Measurements from ENCODE around the gene ABCC11. TPM values are rescaled to one million over a fixed set of nuclear protein-coding genes. Genes with fewer than 3 reads are reported as not detected.

ABCC11 gene
- total RNA-seq, 1 donor from 2014 or later: not detected

DNA sequence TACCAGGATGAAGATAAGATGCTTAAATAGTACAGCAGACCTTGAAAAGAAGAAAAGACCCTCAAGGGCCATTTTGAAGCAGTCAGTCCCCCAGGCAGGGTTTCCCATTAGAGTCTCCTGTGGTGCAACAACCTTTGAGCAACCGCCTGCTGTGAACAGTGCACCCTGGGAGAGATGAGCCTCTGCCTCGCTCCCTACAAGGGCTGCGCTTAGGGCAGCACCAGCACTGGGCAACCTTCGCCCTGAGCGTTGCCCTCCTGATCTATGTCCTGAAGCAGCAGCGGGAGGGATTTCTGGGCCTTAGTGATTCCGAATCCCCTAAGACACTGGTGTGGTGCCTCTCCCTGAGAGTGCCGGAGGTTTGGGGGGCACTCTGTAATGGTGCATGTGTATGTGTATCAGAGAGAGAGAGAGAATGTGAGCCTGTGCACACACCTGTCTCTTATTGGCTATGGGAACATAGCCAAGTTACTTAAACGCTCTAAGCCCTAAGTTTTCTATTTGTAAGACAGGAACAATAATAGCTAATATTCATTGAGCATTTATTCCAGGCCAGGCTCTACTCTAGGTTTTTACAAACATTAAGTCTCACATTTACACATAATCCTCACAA lies 66.4 kb downstream of the ABCC11 start:
- H3F3A ChIP-seq (ENCODE audit: low read depth): no peaks in the 10 kb centered on the region
- Mint-ChIP-seq H3K27me3 (ENCODE audit: insufficient read depth, low read depth) (peaks cover 9% of the 10 kb centered on the region), H3K27ac (no peak overlapping the region), H3K9me3 (no peaks in the 10 kb centered on the region), H3K4me3 (no peak overlapping the region), H3K4me1 (peaks cover 5% of the 10 kb centered on the region), H3K36me3 (no peaks in the 10 kb centered on the region)
- H3K9me3 ChIP-seq (ENCODE audit: low read depth): no peaks in the 10 kb centered on the region
- H3K36me3 ChIP-seq: no peaks in the 10 kb centered on the region
- H3K27ac ChIP-seq: no peak overlapping the region
- H3K9ac ChIP-seq: no peak overlapping the region
- H3K4me3 ChIP-seq: no peak overlapping the region
- no peak for DNase-seq (ENCODE audit: low spot score)
- TF ChIP-seq CTCF (IDR thresholded peaks at IDR 0.05) (no peak), EZH2phosphoT487 (IDR thresholded peaks at IDR 0.05) (no peak), EZH2 (IDR thresholded peaks at IDR 0.05) (no peak)
- no peak overlapping the region for H2AFZ ChIP-seq (replicated peaks)
- H4K20me1 ChIP-seq (ENCODE audit: low read depth): no peaks in the 10 kb centered on the region
- H3K79me2 ChIP-seq (ENCODE audit: low read depth): no peaks in the 10 kb centered on the region
- no peaks in the 10 kb centered on the region for H3K27me3 ChIP-seq
- H3K4me1 ChIP-seq: no peaks in the 10 kb centered on the region
- H3K4me2 ChIP-seq: no peak overlapping the region

DNA sequence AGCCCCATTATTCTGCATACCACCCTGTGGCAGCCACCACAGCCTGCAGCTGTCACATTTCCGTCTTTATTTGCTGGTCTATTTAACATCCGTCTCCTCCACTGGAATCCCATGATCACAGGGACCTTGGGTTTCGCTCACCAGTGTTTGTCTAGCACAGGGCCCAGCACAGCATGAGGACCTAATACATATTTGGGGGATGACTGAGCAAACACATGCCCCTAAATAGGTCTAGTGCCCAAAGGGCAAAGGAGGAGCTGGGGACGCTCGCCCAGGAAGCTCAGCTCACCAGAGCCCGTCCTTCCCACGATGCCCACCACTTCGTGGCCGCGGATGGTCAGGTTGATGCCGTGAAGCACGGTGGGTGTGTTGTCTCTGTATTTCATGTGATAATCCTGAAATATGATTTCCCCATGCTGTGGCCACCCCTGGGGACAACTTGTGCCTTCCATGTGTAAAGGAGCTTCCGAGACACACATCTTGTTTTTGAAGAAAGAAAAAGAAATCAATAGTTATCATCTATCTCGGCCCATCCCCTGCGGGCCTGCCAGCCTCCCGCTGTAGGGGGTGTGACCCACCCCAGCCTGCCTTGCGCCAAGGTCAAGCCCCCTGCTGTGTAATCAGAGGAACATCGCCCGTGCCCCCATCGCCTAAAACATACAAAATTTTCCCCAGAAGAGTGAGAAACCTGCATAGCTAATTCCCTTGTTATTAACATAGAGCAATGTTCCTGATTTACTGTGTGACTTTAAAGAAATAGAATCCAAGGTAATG lies 70.5 kb downstream of the ABCC11 start:
- Mint-ChIP-seq H3K9me3 (no peaks in the 10 kb centered on the region), H3K4me1 (peaks cover 12% of the 10 kb centered on the region), H3K36me3 (no peaks in the 10 kb centered on the region), H3K4me3 (no peak overlapping the region), H3K27ac (no peak overlapping the region), H3K27me3 (ENCODE audit: insufficient read depth, low read depth) (peaks cover 6% of the 10 kb centered on the region)
- Histone ChIP-seq H3K36me3 (no peaks in the 10 kb centered on the region), H3K4me1 (no peaks in the 10 kb centered on the region), H4K20me1 (ENCODE audit: low read depth) (no peaks in the 10 kb centered on the region), H3K4me2 (no peak overlapping the region), H3K9ac (no peak overlapping the region), H3K27me3 (no peaks in the 10 kb centered on the region), H3F3A (ENCODE audit: low read depth) (no peaks in the 10 kb centered on the region), H3K27ac (no peak overlapping the region), H3K79me2 (ENCODE audit: low read depth) (no peaks in the 10 kb centered on the region), H2AFZ (replicated peaks) (no peak overlapping the region), H3K4me3 (no peak overlapping the region), H3K9me3 (ENCODE audit: low read depth) (no peaks in the 10 kb centered on the region)
- no peak for DNase-seq (ENCODE audit: low spot score)
- no peak for TF ChIP-seq EZH2 (IDR thresholded peaks at IDR 0.05)
- no peak for TF ChIP-seq CTCF (IDR thresholded peaks at IDR 0.05)
- TF ChIP-seq EZH2phosphoT487 (IDR thresholded peaks at IDR 0.05): no peak

DNA sequence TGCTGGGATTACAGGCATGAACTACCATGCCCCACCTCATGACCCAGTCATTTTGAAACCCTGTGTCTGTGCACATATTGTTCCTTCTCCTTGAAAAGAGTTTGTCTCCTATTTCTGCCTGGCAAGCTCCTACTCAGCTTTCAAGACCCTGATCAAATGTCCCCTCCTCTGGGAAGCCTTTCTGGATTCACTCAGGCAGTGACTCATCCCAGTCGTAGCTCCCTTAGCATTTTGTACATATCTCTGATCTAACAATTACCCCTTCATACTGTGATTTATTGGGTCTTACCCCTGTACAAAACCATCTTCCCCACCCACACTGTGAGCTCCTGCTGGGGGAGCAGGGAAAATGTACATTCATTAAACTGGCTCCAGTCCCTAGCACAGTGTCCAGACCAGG lies 73.5 kb downstream of the ABCC11 start:
- no peaks in the 10 kb centered on the region for H3K36me3 ChIP-seq
- Mint-ChIP-seq H3K36me3 (no peaks in the 10 kb centered on the region), H3K4me3 (no peak overlapping the region), H3K27ac (no peak overlapping the region), H3K9me3 (no peaks in the 10 kb centered on the region), H3K27me3 (ENCODE audit: insufficient read depth, low read depth) (peaks cover 6% of the 10 kb centered on the region), H3K4me1 (peaks cover 12% of the 10 kb centered on the region)
- H3K9me3 ChIP-seq (ENCODE audit: low read depth): no peaks in the 10 kb centered on the region
- H3K79me2 ChIP-seq (ENCODE audit: low read depth): no peaks in the 10 kb centered on the region
- H3K9ac ChIP-seq: no peak overlapping the region
- H4K20me1 ChIP-seq (ENCODE audit: low read depth): no peaks in the 10 kb centered on the region
- no peak overlapping the region for H3K4me3 ChIP-seq
- TF ChIP-seq CTCF (IDR thresholded peaks at IDR 0.05) (no peak), EZH2phosphoT487 (IDR thresholded peaks at IDR 0.05) (no peak), EZH2 (IDR thresholded peaks at IDR 0.05) (no peak)
- H2AFZ ChIP-seq (replicated peaks): no peak overlapping the region
- H3K27me3 ChIP-seq: no peaks in the 10 kb centered on the region
- H3K27ac ChIP-seq: no peak overlapping the region
- no peak for DNase-seq (ENCODE audit: low spot score)
- H3K4me1 ChIP-seq: no peaks in the 10 kb centered on the region
- H3K4me2 ChIP-seq: no peak overlapping the region
- H3F3A ChIP-seq (ENCODE audit: low read depth): no peaks in the 10 kb centered on the region

Data from neural progenitor cell (in vitro differentiated cells).